ENCODE results near the gene HCRTR1.

GRCh38 chr1:31640964-31641363, 23.5 kb downstream of the HCRTR1 start:
- no peak for TF ChIP-seq CTCF (IDR thresholded peaks at IDR 0.05)
- TF ChIP-seq EP300 (IDR thresholded peaks at IDR 0.05), result no peak

Measured in tibial nerve (tissue), 4 donors.